SH-SY5Y (cell line): ENCODE data around the gene CCDC171.

Experiments used
- GATA2 ChIP-seq: IDR thresholded peaks from 2 replicates; pipeline ENCODE4 v1.6.1; 2011; ENCODE audit warnings: mild to moderate bottlenecking, low read depth, low read length
- GATA3 ChIP-seq: IDR thresholded peaks from 2 replicates; pipeline ENCODE4 v1.6.1; 2011; ENCODE audit warnings: low read depth, mild to moderate bottlenecking, low read length, moderate library complexity

- no peak for TF ChIP-seq GATA2
- TF ChIP-seq GATA3: no peak
These were observed 26.9 kb upstream of the CCDC171 start for GRCh38 chr9:15525958-15526357.
